ENCODE measurements around the gene YES1.
A peak's percentile ranks its signal among the peaks of the same experiment; 100 is the strongest.

The YES1 gene

DNA sequence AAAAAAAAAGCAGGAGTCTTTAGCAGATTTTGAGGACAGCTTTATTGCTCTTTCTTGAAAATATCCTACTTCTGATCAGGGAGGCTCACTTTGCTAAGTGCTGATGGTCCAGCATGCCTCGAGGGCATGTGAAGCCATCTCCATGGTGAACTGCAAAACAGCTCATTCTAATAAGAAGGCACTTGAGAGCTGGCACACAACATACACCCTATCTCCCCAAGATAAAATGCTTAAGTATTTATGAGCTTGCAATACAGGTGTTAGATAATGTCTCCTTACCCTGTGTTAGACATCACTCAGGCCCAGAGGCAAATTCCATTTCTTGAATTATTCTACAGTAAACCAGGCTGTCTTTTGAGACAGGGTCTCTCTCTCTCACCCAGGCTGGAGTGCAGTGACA is 102.3 kb downstream of the YES1 start:
- Histone ChIP-seq H3K36me3 (ENCODE audit: control insufficient read depth, insufficient read depth, low read length) (no peaks in the 10 kb centered on the region), H3K4me2 (ENCODE audit: low read length) (no peak overlapping the region), H3K9me3 (ENCODE audit: control insufficient read depth, low read length) (no peaks in the 10 kb centered on the region), H3K4me3 (ENCODE audit: low read depth, low read length) (no peak overlapping the region), H3K79me2 (peaks cover 15% of the 10 kb centered on the region), H3K9ac (no peak overlapping the region), H3K27me3 (ENCODE audit: control insufficient read depth, insufficient read depth, low read length) (no peaks in the 10 kb centered on the region), H3K4me1 (no peaks in the 10 kb centered on the region), H3K27ac (no peak overlapping the region), H2AFZ (no peak overlapping the region)
- TF ChIP-seq, protein P1, sequence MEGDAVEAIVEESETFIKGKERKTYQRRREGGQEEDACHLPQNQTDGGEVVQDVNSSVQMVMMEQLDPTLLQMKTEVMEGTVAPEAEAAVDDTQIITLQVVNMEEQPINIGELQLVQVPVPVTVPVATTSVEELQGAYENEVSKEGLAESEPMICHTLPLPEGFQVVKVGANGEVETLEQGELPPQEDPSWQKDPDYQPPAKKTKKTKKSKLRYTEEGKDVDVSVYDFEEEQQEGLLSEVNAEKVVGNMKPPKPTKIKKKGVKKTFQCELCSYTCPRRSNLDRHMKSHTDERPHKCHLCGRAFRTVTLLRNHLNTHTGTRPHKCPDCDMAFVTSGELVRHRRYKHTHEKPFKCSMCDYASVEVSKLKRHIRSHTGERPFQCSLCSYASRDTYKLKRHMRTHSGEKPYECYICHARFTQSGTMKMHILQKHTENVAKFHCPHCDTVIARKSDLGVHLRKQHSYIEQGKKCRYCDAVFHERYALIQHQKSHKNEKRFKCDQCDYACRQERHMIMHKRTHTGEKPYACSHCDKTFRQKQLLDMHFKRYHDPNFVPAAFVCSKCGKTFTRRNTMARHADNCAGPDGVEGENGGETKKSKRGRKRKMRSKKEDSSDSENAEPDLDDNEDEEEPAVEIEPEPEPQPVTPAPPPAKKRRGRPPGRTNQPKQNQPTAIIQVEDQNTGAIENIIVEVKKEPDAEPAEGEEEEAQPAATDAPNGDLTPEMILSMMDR (IDR thresholded peaks at IDR 0.05) = no peak

- Histone ChIP-seq H3K27me3 (ENCODE audit: control insufficient read depth, insufficient read depth, low read length) (no peaks in the 10 kb centered on the region), H3K4me2 (ENCODE audit: low read length) (no peak overlapping the region), H3K4me3 (ENCODE audit: low read depth, low read length) (no peak overlapping the region), H2AFZ (no peak overlapping the region), H3K9me3 (ENCODE audit: control insufficient read depth, low read length) (no peaks in the 10 kb centered on the region), H3K36me3 (ENCODE audit: control insufficient read depth, insufficient read depth, low read length) (no peaks in the 10 kb centered on the region), H3K27ac (no peak overlapping the region), H3K79me2 (peaks cover 15% of the 10 kb centered on the region), H3K9ac (no peak overlapping the region), H3K4me1 (no peaks in the 10 kb centered on the region)
- TF ChIP-seq, protein P1 (IDR thresholded peaks at IDR 0.05) = no peak
These were observed 103.9 kb downstream of the YES1 start for GRCh38 chr18:708096-708495.

DNA sequence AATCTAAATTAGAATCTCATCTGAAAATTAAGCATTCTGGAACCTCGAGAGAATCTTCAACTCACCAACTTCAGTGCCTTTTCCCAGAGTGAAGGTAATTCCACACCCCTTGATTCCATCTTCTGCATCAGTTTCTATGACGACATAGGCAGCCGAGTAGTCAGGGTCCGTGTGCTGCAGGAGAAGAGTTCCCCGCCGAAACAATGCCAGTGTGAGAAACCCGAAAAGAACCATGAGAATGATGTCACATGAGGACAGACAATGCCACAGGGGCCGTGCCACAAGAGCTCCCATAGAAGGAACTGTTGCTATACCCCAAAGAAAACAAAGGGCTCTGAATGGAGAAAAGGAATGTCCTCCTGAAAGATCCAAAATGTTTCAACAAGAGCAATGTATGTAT is 105.6 kb downstream of the YES1 start:
- Histone ChIP-seq H3K9ac (no peak overlapping the region), H3K4me3 (ENCODE audit: low read depth, low read length) (no peak overlapping the region), H2AFZ (no peak overlapping the region), H3K4me1 (no peaks in the 10 kb centered on the region), H3K9me3 (ENCODE audit: control insufficient read depth, low read length) (no peaks in the 10 kb centered on the region), H3K4me2 (ENCODE audit: low read length) (no peak overlapping the region), H3K27me3 (ENCODE audit: control insufficient read depth, insufficient read depth, low read length) (no peaks in the 10 kb centered on the region), H3K79me2 (peaks cover 9% of the 10 kb centered on the region), H3K36me3 (ENCODE audit: control insufficient read depth, insufficient read depth, low read length) (no peaks in the 10 kb centered on the region), H3K27ac (no peak overlapping the region)
- TF ChIP-seq, protein P1 (IDR thresholded peaks at IDR 0.05) = no peak

GRCh38 chr18:703213-703967 is 108.7 kb downstream of the YES1 start:
- no peak overlapping the region for H3K4me3 ChIP-seq (ENCODE audit: low read depth, low read length)
- H3K4me2 ChIP-seq (ENCODE audit: low read length) = no peak overlapping the region
- H3K4me1 ChIP-seq = no peaks in the 10 kb centered on the region
- no peak overlapping the region for H3K9ac ChIP-seq
- TF ChIP-seq, protein P1 (IDR thresholded peaks at IDR 0.05) = no peak
- H3K9me3 ChIP-seq (ENCODE audit: control insufficient read depth, low read length) = no peaks in the 10 kb centered on the region
- peaks cover 3% of the 10 kb centered on the region for H3K79me2 ChIP-seq
- no peak overlapping the region for H2AFZ ChIP-seq
- no peaks in the 10 kb centered on the region for H3K27me3 ChIP-seq (ENCODE audit: control insufficient read depth, insufficient read depth, low read length)
- H3K27ac ChIP-seq = no peak overlapping the region
- H3K36me3 ChIP-seq (ENCODE audit: control insufficient read depth, insufficient read depth, low read length) = no peaks in the 10 kb centered on the region

DNA sequence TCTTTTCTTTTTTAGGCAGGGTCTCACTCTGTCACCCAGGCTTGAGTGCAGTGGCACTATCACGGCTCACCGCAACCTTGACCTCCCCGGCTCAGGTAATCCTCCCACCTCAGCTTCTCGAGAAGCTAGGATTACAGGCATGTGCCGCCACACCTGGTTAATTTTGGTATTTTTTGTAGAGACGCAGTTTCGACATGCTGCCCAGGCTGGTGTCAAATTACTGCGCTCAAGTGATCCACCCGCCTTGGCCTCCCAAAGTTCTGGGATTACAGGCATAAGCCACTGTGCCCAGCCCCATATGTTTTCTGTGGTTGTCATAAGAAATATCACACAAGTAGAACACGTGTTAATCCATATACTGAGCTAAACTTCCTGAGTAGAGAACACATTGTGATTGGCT is 114.2 kb downstream of the YES1 start:
- peaks cover 4% of the 10 kb centered on the region for H3K79me2 ChIP-seq
- H2AFZ ChIP-seq = peak overlapping the region; percentile 38
- H3K4me1 ChIP-seq = peaks cover 7% of the 10 kb centered on the region
- H3K4me2 ChIP-seq (ENCODE audit: low read length) = no peak overlapping the region
- H3K4me3 ChIP-seq (ENCODE audit: low read depth, low read length) = no peak overlapping the region
- H3K27ac ChIP-seq = peak overlapping the region; percentile 46
- no peaks in the 10 kb centered on the region for H3K9me3 ChIP-seq (ENCODE audit: control insufficient read depth, low read length)
- no peaks in the 10 kb centered on the region for H3K36me3 ChIP-seq (ENCODE audit: control insufficient read depth, insufficient read depth, low read length)
- no peak overlapping the region for H3K9ac ChIP-seq
- TF ChIP-seq, protein P1 (IDR thresholded peaks at IDR 0.05) = peak; percentile 55
- no peaks in the 10 kb centered on the region for H3K27me3 ChIP-seq (ENCODE audit: control insufficient read depth, insufficient read depth, low read length)
